Peyer's patch (tissue), 4 donors: ENCODE data around the gene LYSMD1.

Experiments used
- POLR2A ChIP-seq, 2 donors: fragments of 450-650 bp; IDR thresholded peaks; one replicate each; pipeline ENCODE4 v1.5.1; 2017; ENCODE audit warnings: antibody characterized with exemption in 2 of 2, mild to moderate bottlenecking in 2 of 2, moderate library complexity in 2 of 2
- TF ChIP-seq, protein P1 (sequence below), 6 experiments: fragments of 450-650 bp in 4 of 6; fragments of 200-600 bp in 2 of 6; sonication (generic) in 1 of 6; IDR thresholded peaks; one replicate each; pipeline ENCODE4 v1.5.1; 2017 to 2019; ENCODE audit warnings: antibody characterized with exemption in 6 of 6, mild to moderate bottlenecking in 3 of 6, moderate library complexity in 1 of 6

DNA sequence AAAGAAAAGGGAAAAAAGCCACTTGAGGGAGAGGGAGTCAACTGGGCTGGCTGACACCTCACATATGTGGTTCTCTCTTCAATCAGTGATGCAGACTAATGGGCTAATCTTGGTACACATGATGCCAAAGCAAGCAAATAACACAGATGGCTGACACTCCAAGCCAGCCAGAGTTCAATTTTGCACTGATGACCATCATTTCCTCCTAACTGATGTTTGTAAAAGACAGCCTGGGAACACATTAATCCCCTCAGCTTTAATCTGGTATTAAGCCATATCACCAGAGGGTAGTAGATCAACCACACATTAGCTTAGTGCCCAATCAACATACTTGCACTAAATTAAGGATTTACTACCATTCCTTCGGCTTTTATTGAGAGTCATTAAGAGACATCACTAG, 21.5 kb upstream of the LYSMD1 start:
- no peak for TF ChIP-seq POLR2A (IDR thresholded peaks at IDR 0.05)
- TF ChIP-seq, protein P1, sequence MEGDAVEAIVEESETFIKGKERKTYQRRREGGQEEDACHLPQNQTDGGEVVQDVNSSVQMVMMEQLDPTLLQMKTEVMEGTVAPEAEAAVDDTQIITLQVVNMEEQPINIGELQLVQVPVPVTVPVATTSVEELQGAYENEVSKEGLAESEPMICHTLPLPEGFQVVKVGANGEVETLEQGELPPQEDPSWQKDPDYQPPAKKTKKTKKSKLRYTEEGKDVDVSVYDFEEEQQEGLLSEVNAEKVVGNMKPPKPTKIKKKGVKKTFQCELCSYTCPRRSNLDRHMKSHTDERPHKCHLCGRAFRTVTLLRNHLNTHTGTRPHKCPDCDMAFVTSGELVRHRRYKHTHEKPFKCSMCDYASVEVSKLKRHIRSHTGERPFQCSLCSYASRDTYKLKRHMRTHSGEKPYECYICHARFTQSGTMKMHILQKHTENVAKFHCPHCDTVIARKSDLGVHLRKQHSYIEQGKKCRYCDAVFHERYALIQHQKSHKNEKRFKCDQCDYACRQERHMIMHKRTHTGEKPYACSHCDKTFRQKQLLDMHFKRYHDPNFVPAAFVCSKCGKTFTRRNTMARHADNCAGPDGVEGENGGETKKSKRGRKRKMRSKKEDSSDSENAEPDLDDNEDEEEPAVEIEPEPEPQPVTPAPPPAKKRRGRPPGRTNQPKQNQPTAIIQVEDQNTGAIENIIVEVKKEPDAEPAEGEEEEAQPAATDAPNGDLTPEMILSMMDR (IDR thresholded peaks at IDR 0.05), result no peak
